ENCODE measurements around the gene FANCF.

The FANCF gene, protein sequence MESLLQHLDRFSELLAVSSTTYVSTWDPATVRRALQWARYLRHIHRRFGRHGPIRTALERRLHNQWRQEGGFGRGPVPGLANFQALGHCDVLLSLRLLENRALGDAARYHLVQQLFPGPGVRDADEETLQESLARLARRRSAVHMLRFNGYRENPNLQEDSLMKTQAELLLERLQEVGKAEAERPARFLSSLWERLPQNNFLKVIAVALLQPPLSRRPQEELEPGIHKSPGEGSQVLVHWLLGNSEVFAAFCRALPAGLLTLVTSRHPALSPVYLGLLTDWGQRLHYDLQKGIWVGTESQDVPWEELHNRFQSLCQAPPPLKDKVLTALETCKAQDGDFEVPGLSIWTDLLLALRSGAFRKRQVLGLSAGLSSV

DNA sequence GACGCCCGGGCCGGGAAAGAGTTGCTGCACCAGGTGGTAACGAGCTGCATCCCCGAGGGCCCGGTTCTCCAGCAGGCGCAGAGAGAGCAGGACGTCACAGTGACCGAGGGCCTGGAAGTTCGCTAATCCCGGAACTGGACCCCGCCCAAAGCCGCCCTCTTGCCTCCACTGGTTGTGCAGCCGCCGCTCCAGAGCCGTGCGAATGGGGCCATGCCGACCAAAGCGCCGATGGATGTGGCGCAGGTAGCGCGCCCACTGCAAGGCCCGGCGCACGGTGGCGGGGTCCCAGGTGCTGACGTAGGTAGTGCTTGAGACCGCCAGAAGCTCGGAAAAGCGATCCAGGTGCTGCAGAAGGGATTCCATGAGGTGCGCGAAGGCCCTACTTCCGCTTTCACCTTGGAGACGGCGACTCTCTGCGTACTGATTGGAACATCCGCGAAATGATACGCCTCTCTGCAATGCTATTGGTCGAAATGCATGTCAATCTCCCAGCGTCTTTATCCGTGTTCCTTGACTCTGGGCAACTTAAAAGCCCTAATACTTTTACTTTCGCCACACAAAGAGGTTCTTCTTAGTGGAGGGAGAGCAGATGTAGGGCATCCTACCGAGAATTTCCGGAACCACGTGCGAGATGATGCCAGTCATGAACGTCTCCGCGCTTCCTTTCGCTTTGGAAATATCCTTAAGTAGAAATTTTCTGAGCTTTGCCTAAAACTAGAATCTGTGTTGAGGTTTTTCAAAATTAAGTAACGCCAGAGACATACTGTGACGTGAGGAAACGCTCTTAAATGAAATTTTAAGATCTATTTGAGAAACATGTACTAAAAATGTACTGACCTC lies at the start of gene FANCF:
TSS of gene FANCF (minus strand) at position 376 of the 840 bp plus-strand sequence. CDS start at position 363, 13 bp downstream.
- TF ChIP-seq CTCF (IDR thresholded peaks at IDR 0.05; ENCODE audit: low read depth, low read length), result no peak
- H3K4me3 ChIP-seq (replicated peaks in 1 of 2; ENCODE audit: low read depth in 2 of 2, low read length in 2 of 2), result peak within 1 kb of the TSS; percentile 75 to 83

DNA sequence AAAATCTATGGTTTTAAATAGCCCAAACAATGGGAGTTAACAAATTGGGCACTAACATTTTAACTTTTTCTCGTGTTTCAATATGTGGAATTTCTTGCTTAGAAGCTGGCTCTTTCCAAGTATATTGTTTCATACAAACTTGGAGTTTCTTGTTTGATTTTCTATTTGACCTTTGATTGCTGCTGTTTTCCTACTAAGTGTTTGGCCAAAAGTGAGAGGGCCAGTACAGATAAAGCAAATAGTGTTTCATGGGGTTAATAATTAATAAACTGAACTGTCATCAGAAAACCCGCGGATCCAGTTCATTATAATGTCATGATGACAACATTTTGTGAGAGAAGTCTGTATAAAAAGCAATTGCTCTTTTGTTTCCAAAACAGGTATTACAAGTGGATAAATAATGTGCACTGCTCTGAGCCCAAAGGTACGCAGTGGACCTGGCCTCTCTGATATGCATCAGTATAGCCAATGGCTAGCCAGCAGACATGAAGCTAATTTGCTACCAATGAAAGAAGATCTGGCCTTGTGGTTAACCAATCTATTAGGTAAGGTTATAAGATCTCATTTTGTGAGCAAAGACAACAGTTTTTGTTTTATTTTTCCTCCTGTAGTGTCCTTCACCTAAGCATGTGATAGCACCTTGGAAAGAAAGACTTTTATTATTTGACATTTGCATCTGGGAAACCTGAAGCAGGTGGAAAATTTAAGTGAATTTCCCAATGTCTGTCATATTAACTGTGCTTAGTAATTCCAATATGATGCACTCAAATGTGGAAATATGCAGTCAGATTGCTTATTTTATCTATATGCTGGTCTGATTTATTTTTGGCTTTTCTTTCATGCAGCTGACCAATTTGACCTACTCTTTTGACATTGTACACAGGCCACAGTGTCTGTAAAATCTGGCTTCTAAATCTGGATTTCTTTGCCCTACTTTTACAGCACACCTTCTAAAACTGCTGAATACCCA lies 49.1 kb upstream of the FANCF start:
- no peak for DNase-seq (ENCODE audit: low read depth in 2 of 2)
- H3K4me3 ChIP-seq (replicated peaks in 1 of 2; ENCODE audit: low read depth in 2 of 2, low read length in 2 of 2), result no peak overlapping the region
- no peak for TF ChIP-seq CTCF (IDR thresholded peaks at IDR 0.05; ENCODE audit: low read depth, low read length)

More for the DNA sequence above, at the start of gene FANCF:
- DNase-seq (ENCODE audit: low read depth in 2 of 2), result peak; percentile 100

- DNase-seq (ENCODE audit: low read depth in 2 of 2), result peak in 1 of 2 donors; percentile 26
- no peak overlapping the region for H3K4me3 ChIP-seq (replicated peaks in 1 of 2; ENCODE audit: low read depth in 2 of 2, low read length in 2 of 2)
- TF ChIP-seq CTCF (IDR thresholded peaks at IDR 0.05; ENCODE audit: low read depth, low read length), result no peak
These were observed 46.1 kb upstream of the FANCF start for GRCh38 chr11:22671751-22672150.

DNA sequence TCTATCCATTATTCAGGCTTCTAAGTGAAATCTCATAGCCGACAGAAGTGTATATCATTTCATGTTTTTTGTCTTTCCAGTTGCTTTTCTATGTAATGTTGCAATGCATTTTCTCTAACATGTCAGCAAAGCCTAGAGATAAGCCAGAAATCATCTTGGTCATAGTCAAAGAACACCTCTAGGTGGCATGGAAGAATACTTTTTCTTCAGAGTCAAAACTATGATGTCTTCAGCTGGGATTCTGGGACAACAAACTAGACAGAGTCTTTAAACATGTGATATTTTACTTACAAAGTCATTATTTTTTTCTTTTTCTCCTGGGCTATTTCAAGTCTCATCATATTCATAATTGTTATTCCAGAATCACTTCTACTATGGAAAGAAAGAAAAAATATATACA lies 45.2 kb upstream of the FANCF start:
- H3K4me3 ChIP-seq (replicated peaks in 1 of 2; ENCODE audit: low read depth in 2 of 2, low read length in 2 of 2), result no peak overlapping the region
- DNase-seq (ENCODE audit: low read depth in 2 of 2), result peak; percentile 10 to 32
- TF ChIP-seq CTCF (IDR thresholded peaks at IDR 0.05; ENCODE audit: low read depth, low read length), result peak; percentile 36

- DNase-seq (ENCODE audit: low read depth in 2 of 2), result no peak
- no peak for TF ChIP-seq CTCF (IDR thresholded peaks at IDR 0.05; ENCODE audit: low read depth, low read length)
- no peak overlapping the region for H3K4me3 ChIP-seq (replicated peaks in 1 of 2; ENCODE audit: low read depth in 2 of 2, low read length in 2 of 2)
These were observed 43.7 kb upstream of the FANCF start for GRCh38 chr11:22669368-22669767.

Data from cardiac fibroblast (primary cell).